Keratinocyte (primary cell): ENCODE measurements around the gene SIX5. TPM values are rescaled to one million over a fixed set of nuclear protein-coding genes. Genes with fewer than 3 reads are reported as not detected.

Experiments
- DNase-seq: peaks from one replicate; pipeline ENCODE4 v3.0.0-alpha.2; 2011; ENCODE audit warnings: low read depth, missing footprints, low spot score
- FAIRE-seq: peaks from 2 replicates; lab custom pipeline; 2011; peaks lifted over from hg19 to GRCh38; lab: Jason Lieb, UNC
- H2AFZ ChIP-seq: 2 replicates; pipeline ENCODE4 v1.6.0; 2012; ENCODE audit warnings: low read length, control low read depth, inconsistent platforms; ENCODE audit not compliant: control insufficient read depth
- H3K27ac ChIP-seq: 2 replicates; pipeline ENCODE4 v1.5.1; 2011; ENCODE audit warnings: low read length; ENCODE audit not compliant: control insufficient read depth, insufficient read depth
- H3K27me3 ChIP-seq: 3 replicates; pipeline ENCODE4 v1.6.0; 2011; ENCODE audit warnings: low read length; ENCODE audit not compliant: control insufficient read depth, insufficient read depth; ENCODE audit errors: extremely low read depth
- H3K36me3 ChIP-seq, 2 experiments: 2 replicates in 1 of 2; 3 replicates in 1 of 2; pipeline ENCODE4 v1.5.1; 2011; ENCODE audit warnings: low read length in 2 of 2, mild to moderate bottlenecking in 1 of 2; ENCODE audit not compliant: control insufficient read depth in 2 of 2, insufficient read depth in 2 of 2; ENCODE audit errors: extremely low read depth in 1 of 2
- H3K4me1 ChIP-seq: 3 replicates; pipeline ENCODE4 v1.5.1; 2011; ENCODE audit warnings: low read length; ENCODE audit not compliant: control insufficient read depth, insufficient read depth; ENCODE audit errors: extremely low read depth
- H3K4me2 ChIP-seq: 3 replicates; pipeline ENCODE4 v1.6.0; 2011; ENCODE audit warnings: low read depth, low read length; ENCODE audit not compliant: control insufficient read depth, insufficient read depth; ENCODE audit errors: extremely low read depth
- H3K4me3 ChIP-seq, 3 experiments: fragments of 200-600 bp in 1 of 3; sonication (generic) in 1 of 3; 2 replicates in 2 of 3; 3 replicates in 1 of 3; pipeline ENCODE4 v1.5.1; 2011 to 2016; ENCODE audit warnings: low read length in 3 of 3, mild to moderate bottlenecking in 3 of 3, control low read depth in 2 of 3, inconsistent platforms in 1 of 3, low read depth in 1 of 3, mixed read lengths in 1 of 3, mixed run types in 1 of 3, moderate library complexity in 1 of 3; ENCODE audit not compliant: control insufficient read depth in 2 of 3, insufficient read depth in 2 of 3; ENCODE audit errors: extremely low read depth in 1 of 3
- H3K79me2 ChIP-seq: 2 replicates; pipeline ENCODE4 v1.6.0; 2012; ENCODE audit warnings: low read length; ENCODE audit not compliant: control insufficient read depth, insufficient read depth
- H3K9ac ChIP-seq: 3 replicates; pipeline ENCODE4 v1.6.0; 2011; ENCODE audit warnings: low read length; ENCODE audit not compliant: control insufficient read depth, insufficient read depth; ENCODE audit errors: extremely low read depth
- H3K9me1 ChIP-seq: 3 replicates; pipeline ENCODE4 v1.6.0; 2011; ENCODE audit warnings: low read length; ENCODE audit not compliant: control insufficient read depth, insufficient read depth; ENCODE audit errors: extremely low read depth
- H3K9me3 ChIP-seq: 2 replicates; pipeline ENCODE4 v1.5.1; 2012; ENCODE audit warnings: low read depth, low read length; ENCODE audit not compliant: control insufficient read depth
- H4K20me1 ChIP-seq: 3 replicates; pipeline ENCODE4 v1.6.0; 2011; ENCODE audit warnings: low read length; ENCODE audit not compliant: control insufficient read depth, insufficient read depth; ENCODE audit errors: extremely low read depth
- CTCF ChIP-seq, 3 experiments: IDR thresholded peaks in 1 of 3; conservative IDR thresholded peaks in 1 of 3; optimal IDR thresholded peaks in 1 of 3; 2 replicates in 2 of 3; 3 replicates in 1 of 3; pipeline versions ENCODE3 to v1.5.1; 2011; ENCODE audit warnings: low read length in 3 of 3, mild to moderate bottlenecking in 3 of 3, moderate library complexity in 2 of 3, control low read depth in 1 of 3, inconsistent platforms in 1 of 3; ENCODE audit not compliant: insufficient read depth in 2 of 3; ENCODE audit errors: extremely low read depth in 1 of 3
- EZH2 ChIP-seq: IDR thresholded peaks from one replicate; pipeline ENCODE4 v1.6.1; 2012; ENCODE audit warnings: inconsistent platforms, mild to moderate bottlenecking, low read length, moderate library complexity
- dilution Hi-C: fragments of 300-500 bp; cut with MboI; formaldehyde crosslinking; loops from one replicate; pipeline ENCODE4 v1.7.0; 2020; ENCODE audit warnings: low sequenced_read_pairs; ENCODE audit not compliant: extremely low pct_ligation_motif_present
- polyA plus RNA-seq, 5 experiments: library from polyadenylated mRNA; depleted of rRNA in 3 of 5; stranded (reverse) in 3 of 5; stranded (forward) in 1 of 5; unstranded in 1 of 5; fragments of >200 nt; gene quantifications; 1 replicate in 1 of 5; 2 replicates in 3 of 5; 3 replicates in 1 of 5; pipeline versions ENCODE4 v1.2.1 to v1.2.3, GENCODE V29; 2011 to 2012; ENCODE audit warnings: missing spikeins in 2 of 5, low read depth in 1 of 5, low replicate concordance in 1 of 5

Gene SIX5
- polyA plus RNA-seq, 1 donor (not counting 4 experiments of a cell fraction or from before 2014, with no cell fraction given) = 1.3 TPM

GRCh38 chr19:45804959-45805230 is 35.8 kb upstream of the SIX5 start:
- peaks cover 6% of the 10 kb centered on the region for H3K4me1 ChIP-seq
- no peak overlapping the region for H3K27ac ChIP-seq
- DNase-seq (no peak), FAIRE-seq (no peak)
- H3K79me2 ChIP-seq = no peaks in the 10 kb centered on the region
- no peak for TF ChIP-seq EZH2
- TF ChIP-seq CTCF (optimal IDR thresholded peaks at IDR 0.05 in 1 of 3, IDR thresholded peaks at IDR 0.05 in 1 of 3, conservative IDR thresholded peaks at IDR 0.05 in 1 of 3; ENCODE audit: extremely low read depth in 1 of 3, insufficient read depth in 2 of 3, low read length in 3 of 3) = no peak
- dilution Hi-C loops = no loop called here
- H3K27me3 ChIP-seq = no peaks in the 10 kb centered on the region
- no peak overlapping the region for H3K9ac ChIP-seq
- no peak overlapping the region for H3K4me3 ChIP-seq
- H3K36me3 ChIP-seq = no peaks in the 10 kb centered on the region
- H3K4me2 ChIP-seq = no peak overlapping the region
- H3K9me1 ChIP-seq = no peaks in the 10 kb centered on the region
- H4K20me1 ChIP-seq = no peaks in the 10 kb centered on the region
- no peaks in the 10 kb centered on the region for H3K9me3 ChIP-seq
- no peak overlapping the region for H2AFZ ChIP-seq

GRCh38 chr19:45804140-45804958 is 35.3 kb upstream of the SIX5 start:
- H3K9me1 ChIP-seq = no peaks in the 10 kb centered on the region
- H3K27ac ChIP-seq = no peak overlapping the region
- no peak for TF ChIP-seq CTCF (optimal IDR thresholded peaks at IDR 0.05 in 1 of 3, IDR thresholded peaks at IDR 0.05 in 1 of 3, conservative IDR thresholded peaks at IDR 0.05 in 1 of 3; ENCODE audit: extremely low read depth in 1 of 3, insufficient read depth in 2 of 3, low read length in 3 of 3)
- no peak for TF ChIP-seq EZH2
- H3K4me1 ChIP-seq = peaks cover 3% of the 10 kb centered on the region
- H4K20me1 ChIP-seq = no peaks in the 10 kb centered on the region
- H2AFZ ChIP-seq = no peak overlapping the region
- H3K9ac ChIP-seq = no peak overlapping the region
- H3K9me3 ChIP-seq = no peaks in the 10 kb centered on the region
- no peaks in the 10 kb centered on the region for H3K79me2 ChIP-seq
- DNase-seq (no peak), FAIRE-seq (no peak)
- H3K27me3 ChIP-seq = no peaks in the 10 kb centered on the region
- H3K36me3 ChIP-seq = no peaks in the 10 kb centered on the region
- no peak overlapping the region for H3K4me3 ChIP-seq
- dilution Hi-C loops = no loop called here
- H3K4me2 ChIP-seq = no peak overlapping the region
